ENCODE results near the gene ZNF358. TPM values are rescaled to one million over a fixed set of nuclear protein-coding genes. Genes with fewer than 3 reads are reported as not detected.
A peak's percentile ranks its signal among the peaks of the same experiment; 100 is the strongest.

The ZNF358 gene
- 30.2 TPM for total RNA-seq (2021; ENCODE audit: unreplicated experiment)
- polyA plus RNA-seq (2012; ENCODE audit: insufficient read length) = 56.0 TPM
- percentile 40 among the genes with signal in this experiment for Bru-seq, nascent RNA
- percentile 49 among the genes with signal in this experiment for BruChase-seq, experiment 1, labeled RNA remaining after a 2-hour chase
- BruChase-seq, experiment 2, labeled RNA remaining after a 6-hour chase = percentile 71 among the genes with signal in this experiment
- long read RNA-seq, transcript ZNF358-202 (2 exons, 1,954 nt) = major isoform, 12 of 38 reads
- long read RNA-seq, partial matches to known transcripts = 26 of 38 reads
- long read RNA-seq, other reads (novel, unspliced or antisense) = 0 of 38 reads

DNA sequence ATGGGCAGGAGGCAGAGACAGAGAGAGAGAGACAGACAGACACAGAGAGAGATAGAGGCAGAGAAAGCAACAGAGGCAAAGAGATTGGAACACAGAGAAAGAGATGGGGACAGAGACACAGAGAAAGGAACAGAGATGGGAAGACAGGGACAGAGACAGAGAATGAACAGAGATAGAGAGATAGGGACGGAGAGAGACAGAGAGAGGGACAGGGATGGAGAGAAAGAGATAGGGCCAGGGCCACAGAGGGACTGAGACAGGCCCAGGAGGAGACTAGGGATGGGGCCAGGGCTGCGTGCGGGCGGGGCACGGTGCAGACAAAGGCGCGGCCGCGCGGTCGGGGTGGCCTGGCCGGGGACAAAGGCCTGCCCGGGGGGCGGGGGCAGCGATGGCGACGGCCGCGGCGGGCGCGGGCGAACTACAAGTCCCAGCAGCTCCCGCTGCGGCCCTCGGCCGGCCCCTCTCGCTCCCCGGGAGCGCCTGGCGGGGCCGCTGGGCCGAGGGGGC, at the start of gene ZNF358:
ZNF358 (plus strand) TSS at position 459 of the 507 bp plus-strand sequence. CDS start 3,140 bp downstream, outside the sequence.
- in situ Hi-C loops (cut with HindIII; ENCODE audit: low pct_unique_long_range_greater_than_20kb, low sequenced_read_pairs) = no loop called here
- no peaks in the 10 kb centered on the region for H3K27me3 ChIP-seq (ENCODE audit: control insufficient read depth, insufficient read depth, low read length)
- ChIA-PET POLR2A (no interaction called here), CTCF (no interaction called here)
- H3K9me3 ChIP-seq (ENCODE audit: control insufficient read depth, insufficient read depth, low read depth, low read length) = no peaks in the 10 kb centered on the region
- intact Hi-C loops (cut with micrococcal nuclease; ENCODE audit: unreplicated experiment) = no loop called here
- no peak for TF ChIP-seq POLR2AphosphoS5 (IDR thresholded peaks at IDR 0.05; ENCODE audit: low read depth, low read length)
- no peak for TF ChIP-seq SIN3A (IDR thresholded peaks at IDR 0.05; ENCODE audit: borderline replicate concordance, insufficient read depth, low read depth, low read length)
- TF ChIP-seq, protein P1, sequence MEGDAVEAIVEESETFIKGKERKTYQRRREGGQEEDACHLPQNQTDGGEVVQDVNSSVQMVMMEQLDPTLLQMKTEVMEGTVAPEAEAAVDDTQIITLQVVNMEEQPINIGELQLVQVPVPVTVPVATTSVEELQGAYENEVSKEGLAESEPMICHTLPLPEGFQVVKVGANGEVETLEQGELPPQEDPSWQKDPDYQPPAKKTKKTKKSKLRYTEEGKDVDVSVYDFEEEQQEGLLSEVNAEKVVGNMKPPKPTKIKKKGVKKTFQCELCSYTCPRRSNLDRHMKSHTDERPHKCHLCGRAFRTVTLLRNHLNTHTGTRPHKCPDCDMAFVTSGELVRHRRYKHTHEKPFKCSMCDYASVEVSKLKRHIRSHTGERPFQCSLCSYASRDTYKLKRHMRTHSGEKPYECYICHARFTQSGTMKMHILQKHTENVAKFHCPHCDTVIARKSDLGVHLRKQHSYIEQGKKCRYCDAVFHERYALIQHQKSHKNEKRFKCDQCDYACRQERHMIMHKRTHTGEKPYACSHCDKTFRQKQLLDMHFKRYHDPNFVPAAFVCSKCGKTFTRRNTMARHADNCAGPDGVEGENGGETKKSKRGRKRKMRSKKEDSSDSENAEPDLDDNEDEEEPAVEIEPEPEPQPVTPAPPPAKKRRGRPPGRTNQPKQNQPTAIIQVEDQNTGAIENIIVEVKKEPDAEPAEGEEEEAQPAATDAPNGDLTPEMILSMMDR (IDR thresholded peaks at IDR 0.05) = no peak
- no peak for TF ChIP-seq TCF7L2 (IDR thresholded peaks at IDR 0.05; ENCODE audit: low read depth, low read length)
- TF ChIP-seq, protein P2, sequence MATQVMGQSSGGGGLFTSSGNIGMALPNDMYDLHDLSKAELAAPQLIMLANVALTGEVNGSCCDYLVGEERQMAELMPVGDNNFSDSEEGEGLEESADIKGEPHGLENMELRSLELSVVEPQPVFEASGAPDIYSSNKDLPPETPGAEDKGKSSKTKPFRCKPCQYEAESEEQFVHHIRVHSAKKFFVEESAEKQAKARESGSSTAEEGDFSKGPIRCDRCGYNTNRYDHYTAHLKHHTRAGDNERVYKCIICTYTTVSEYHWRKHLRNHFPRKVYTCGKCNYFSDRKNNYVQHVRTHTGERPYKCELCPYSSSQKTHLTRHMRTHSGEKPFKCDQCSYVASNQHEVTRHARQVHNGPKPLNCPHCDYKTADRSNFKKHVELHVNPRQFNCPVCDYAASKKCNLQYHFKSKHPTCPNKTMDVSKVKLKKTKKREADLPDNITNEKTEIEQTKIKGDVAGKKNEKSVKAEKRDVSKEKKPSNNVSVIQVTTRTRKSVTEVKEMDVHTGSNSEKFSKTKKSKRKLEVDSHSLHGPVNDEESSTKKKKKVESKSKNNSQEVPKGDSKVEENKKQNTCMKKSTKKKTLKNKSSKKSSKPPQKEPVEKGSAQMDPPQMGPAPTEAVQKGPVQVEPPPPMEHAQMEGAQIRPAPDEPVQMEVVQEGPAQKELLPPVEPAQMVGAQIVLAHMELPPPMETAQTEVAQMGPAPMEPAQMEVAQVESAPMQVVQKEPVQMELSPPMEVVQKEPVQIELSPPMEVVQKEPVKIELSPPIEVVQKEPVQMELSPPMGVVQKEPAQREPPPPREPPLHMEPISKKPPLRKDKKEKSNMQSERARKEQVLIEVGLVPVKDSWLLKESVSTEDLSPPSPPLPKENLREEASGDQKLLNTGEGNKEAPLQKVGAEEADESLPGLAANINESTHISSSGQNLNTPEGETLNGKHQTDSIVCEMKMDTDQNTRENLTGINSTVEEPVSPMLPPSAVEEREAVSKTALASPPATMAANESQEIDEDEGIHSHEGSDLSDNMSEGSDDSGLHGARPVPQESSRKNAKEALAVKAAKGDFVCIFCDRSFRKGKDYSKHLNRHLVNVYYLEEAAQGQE (IDR thresholded peaks at IDR 0.05; ENCODE audit: insufficient read depth in 1 of 2, low read depth in 2 of 2, low read length in 1 of 2) = no peak
- peak within 1 kb of the TSS; percentile 44 to 57 for H3K4me3 ChIP-seq (ENCODE audit: low read depth in 2 of 2, low read length in 2 of 2)
- BruUV-seq (replicated peaks) = no TSS peak
- H3K36me3 ChIP-seq (ENCODE audit: control insufficient read depth, insufficient read depth, low read length) = no peaks in the 10 kb centered on the region
- H3K27ac ChIP-seq (ENCODE audit: low read length) = peak within 1 kb of the TSS; percentile 84
- DNase-seq (ENCODE audit: low read depth, low spot score) = no peak
- peaks cover 5% of the 10 kb centered on the region for H3K4me1 ChIP-seq (ENCODE audit: control insufficient read depth, insufficient read depth, low read length)
- ATAC-seq = peak; percentile 96

DNA sequence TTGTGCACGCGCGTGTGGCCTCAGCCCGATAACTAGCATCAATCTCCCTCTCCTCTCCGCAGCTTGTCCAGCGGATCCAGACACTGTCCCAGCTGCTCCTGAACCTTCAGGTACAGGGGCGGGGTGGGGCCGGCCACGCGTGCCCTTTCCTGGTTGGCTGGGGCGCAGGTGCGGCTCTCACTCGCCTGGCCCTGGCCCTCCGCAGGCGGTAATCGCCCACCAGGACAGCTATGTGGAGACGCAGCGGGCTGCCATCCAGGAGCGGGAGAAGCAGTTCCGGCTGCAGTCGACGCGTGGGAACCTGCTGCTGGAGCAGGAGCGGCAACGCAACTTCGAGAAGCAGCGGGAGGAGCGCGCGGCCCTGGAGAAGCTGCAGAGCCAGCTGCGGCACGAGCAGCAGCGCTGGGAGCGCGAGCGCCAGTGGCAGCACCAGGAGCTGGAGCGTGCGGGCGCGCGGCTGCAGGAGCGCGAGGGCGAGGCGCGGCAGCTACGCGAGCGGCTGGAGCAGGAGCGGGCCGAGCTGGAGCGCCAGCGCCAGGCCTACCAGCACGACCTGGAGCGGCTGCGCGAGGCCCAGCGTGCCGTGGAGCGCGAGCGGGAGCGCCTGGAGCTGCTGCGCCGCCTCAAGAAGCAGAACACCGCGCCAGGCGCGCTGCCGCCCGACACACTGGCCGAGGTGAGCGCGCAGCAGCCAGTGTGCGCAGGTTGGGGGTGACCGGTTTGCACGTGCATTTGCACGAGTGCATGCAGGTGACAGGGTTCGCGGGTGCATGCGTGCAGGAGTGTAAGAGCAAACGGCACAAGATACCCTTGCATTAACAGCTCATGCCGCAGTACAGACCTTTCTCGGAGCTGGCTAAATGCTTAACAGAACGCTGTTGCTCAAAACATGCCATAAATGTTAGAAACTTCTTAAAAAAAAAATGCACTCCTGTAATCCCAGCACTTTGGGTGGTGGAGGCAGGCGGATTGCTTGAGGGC, 48.6 kb upstream of the ZNF358 start:
- CTCF ChIA-PET = no interaction called here
- Histone ChIP-seq H3K4me1 (ENCODE audit: control insufficient read depth, insufficient read depth, low read length) (no peaks in the 10 kb centered on the region), H3K36me3 (ENCODE audit: control insufficient read depth, insufficient read depth, low read length) (no peaks in the 10 kb centered on the region), H3K4me3 (ENCODE audit: low read depth in 2 of 2, low read length in 2 of 2) (no peak overlapping the region), H3K27ac (ENCODE audit: low read length) (no peak overlapping the region), H3K9me3 (ENCODE audit: control insufficient read depth, insufficient read depth, low read depth, low read length) (no peaks in the 10 kb centered on the region), H3K27me3 (ENCODE audit: control insufficient read depth, insufficient read depth, low read length) (no peaks in the 10 kb centered on the region)
- intact Hi-C loops (cut with micrococcal nuclease; ENCODE audit: unreplicated experiment) (no loop called here), in situ Hi-C loops (cut with HindIII; ENCODE audit: low pct_unique_long_range_greater_than_20kb, low sequenced_read_pairs) (no loop called here)
- DNase-seq (ENCODE audit: low read depth, low spot score) (no peak), ATAC-seq (no peak)
- POLR2A ChIA-PET = no interaction called here
- no TSS peak for BruUV-seq (replicated peaks)
- TF ChIP-seq, protein P2 (IDR thresholded peaks at IDR 0.05; ENCODE audit: insufficient read depth in 1 of 2, low read depth in 2 of 2, low read length in 1 of 2) = no peak
- TF ChIP-seq, protein P1 (IDR thresholded peaks at IDR 0.05) = no peak
- TF ChIP-seq SIN3A (IDR thresholded peaks at IDR 0.05; ENCODE audit: borderline replicate concordance, insufficient read depth, low read depth, low read length) (no peak), TCF7L2 (IDR thresholded peaks at IDR 0.05; ENCODE audit: low read depth, low read length) (no peak), POLR2AphosphoS5 (IDR thresholded peaks at IDR 0.05; ENCODE audit: low read depth, low read length) (no peak)

Measured in Panc1 (cell line).